ENCODE measurements around the gene TGFB2. TPM values are rescaled to one million over a fixed set of nuclear protein-coding genes. Genes with fewer than 3 reads are reported as not detected.

Gene TGFB2
- polyA plus RNA-seq, 2 donors, result 0.16 to 0.34 TPM

Other genes with a start within 250 kb of the TGFB2 start
- 1 to 10 TPM; 1.6 to 5.3 TPM for gene RRP15, start 60.0 kb upstream of the TGFB2 start, polyA plus RNA-seq